BE2C (cell line): Measurements from ENCODE around the gene VWF.

Source experiments
- DNase-seq: peaks from one replicate; pipeline ENCODE4 v3.0.0-alpha.2; 2020
- H3K27me3 ChIP-seq: fragments of 250-450 bp; sonication (Bioruptor Pico); 2 replicates; pipeline ENCODE4 v1.5.1; 2020; ENCODE audit warnings: mild to moderate bottlenecking
- H3K36me3 ChIP-seq: fragments of 250-450 bp; sonication (Bioruptor Pico); 2 replicates; pipeline ENCODE4 v1.5.1; 2020; ENCODE audit warnings: mild to moderate bottlenecking
- H3K4me1 ChIP-seq: fragments of 250-450 bp; sonication (Bioruptor Pico); 2 replicates; pipeline ENCODE4 v1.5.1; 2020
- H3K4me3 ChIP-seq: 2 replicates; pipeline ENCODE4 v1.5.1; 2011; ENCODE audit warnings: low read depth, low read length
- H3K9me3 ChIP-seq: fragments of 250-450 bp; sonication (Bioruptor Pico); 2 replicates; pipeline ENCODE4 v1.5.1; 2020
- TF ChIP-seq, protein P1 (sequence below): IDR thresholded peaks from 2 replicates; pipeline ENCODE4 v1.5.1; 2012; ENCODE audit warnings: mild to moderate bottlenecking, low read depth, low read length

VWF gene

DNA sequence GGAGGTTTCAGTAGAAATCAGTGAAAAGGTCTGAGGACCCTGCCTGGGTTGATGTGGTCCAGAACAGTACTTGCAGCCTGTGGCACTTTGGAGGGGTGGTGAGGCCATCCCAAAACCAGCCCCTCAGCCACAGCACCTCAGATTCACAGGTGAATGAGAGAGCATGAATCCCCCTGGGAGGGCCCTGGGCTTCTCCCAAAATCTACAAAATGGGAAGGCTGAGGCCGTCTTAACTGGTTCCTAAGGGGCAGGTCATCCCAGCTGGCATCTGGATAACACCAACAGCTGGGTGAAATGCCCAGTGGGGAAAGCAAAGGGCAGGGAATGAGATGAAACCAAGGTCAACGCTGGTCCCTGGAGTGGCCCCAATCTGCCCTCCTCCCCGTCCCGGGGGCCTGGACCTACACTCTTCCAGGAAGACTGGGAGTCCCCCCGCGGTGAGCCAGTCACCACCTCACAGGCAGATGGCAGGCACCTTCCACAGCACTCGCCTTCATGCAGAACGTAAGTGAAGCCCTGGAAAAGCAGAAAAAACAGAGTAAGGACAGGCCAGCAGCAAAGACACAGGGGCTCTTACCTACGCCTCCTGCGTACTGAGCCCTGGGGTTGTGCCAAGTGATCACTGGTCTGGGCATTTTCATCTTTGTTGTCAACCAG is 153.1 kb downstream of the VWF start:
- H3K4me1 ChIP-seq: no peaks in the 10 kb centered on the region
- TF ChIP-seq, protein P1, sequence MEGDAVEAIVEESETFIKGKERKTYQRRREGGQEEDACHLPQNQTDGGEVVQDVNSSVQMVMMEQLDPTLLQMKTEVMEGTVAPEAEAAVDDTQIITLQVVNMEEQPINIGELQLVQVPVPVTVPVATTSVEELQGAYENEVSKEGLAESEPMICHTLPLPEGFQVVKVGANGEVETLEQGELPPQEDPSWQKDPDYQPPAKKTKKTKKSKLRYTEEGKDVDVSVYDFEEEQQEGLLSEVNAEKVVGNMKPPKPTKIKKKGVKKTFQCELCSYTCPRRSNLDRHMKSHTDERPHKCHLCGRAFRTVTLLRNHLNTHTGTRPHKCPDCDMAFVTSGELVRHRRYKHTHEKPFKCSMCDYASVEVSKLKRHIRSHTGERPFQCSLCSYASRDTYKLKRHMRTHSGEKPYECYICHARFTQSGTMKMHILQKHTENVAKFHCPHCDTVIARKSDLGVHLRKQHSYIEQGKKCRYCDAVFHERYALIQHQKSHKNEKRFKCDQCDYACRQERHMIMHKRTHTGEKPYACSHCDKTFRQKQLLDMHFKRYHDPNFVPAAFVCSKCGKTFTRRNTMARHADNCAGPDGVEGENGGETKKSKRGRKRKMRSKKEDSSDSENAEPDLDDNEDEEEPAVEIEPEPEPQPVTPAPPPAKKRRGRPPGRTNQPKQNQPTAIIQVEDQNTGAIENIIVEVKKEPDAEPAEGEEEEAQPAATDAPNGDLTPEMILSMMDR: no peak
- no peak for DNase-seq
- no peaks in the 10 kb centered on the region for H3K36me3 ChIP-seq
- no peaks in the 10 kb centered on the region for H3K9me3 ChIP-seq
- H3K27me3 ChIP-seq: peaks cover 68% of the 10 kb centered on the region
- H3K4me3 ChIP-seq: no peak overlapping the region

DNA sequence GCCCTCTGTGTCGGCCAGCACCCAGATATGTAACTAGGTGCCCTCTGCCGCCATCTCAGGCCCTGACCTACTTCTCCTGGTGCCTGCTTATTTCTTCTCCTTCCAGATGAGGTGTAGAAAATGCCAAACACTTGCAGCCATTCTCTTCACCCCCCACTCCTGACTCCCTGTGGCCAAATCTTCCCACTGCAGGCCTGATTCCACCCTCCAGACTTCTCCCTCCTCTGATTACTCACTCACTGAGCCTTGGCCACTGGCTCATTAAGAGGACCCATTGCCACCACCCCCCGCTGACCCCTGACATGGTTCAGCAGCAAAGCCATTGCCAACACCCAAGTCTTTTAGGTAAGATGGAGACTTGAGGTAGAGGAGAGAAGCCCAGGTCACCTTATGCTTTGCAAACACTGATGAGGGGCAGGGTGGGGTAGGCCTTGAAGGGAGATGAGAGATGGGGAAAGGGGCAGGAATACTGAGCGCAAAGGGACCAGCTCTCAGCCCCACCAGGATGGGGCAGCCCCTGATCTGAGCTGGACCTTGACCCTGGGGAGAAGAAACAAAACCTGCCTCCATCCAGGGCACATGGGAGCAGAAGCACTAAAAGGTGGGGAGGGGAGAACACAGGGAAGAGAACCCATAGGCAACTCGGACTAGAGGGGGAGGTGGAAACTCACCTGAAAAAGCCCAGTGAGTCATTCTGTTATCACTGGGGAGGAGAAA is 154.3 kb downstream of the VWF start:
- H3K36me3 ChIP-seq: no peaks in the 10 kb centered on the region
- TF ChIP-seq, protein P1: peak; percentile 17; the same call in 1 of the 2 replicates
- no peak for DNase-seq
- H3K9me3 ChIP-seq: no peaks in the 10 kb centered on the region
- H3K27me3 ChIP-seq: peaks cover 56% of the 10 kb centered on the region
- H3K4me1 ChIP-seq: no peaks in the 10 kb centered on the region
- H3K4me3 ChIP-seq: no peak overlapping the region

DNA sequence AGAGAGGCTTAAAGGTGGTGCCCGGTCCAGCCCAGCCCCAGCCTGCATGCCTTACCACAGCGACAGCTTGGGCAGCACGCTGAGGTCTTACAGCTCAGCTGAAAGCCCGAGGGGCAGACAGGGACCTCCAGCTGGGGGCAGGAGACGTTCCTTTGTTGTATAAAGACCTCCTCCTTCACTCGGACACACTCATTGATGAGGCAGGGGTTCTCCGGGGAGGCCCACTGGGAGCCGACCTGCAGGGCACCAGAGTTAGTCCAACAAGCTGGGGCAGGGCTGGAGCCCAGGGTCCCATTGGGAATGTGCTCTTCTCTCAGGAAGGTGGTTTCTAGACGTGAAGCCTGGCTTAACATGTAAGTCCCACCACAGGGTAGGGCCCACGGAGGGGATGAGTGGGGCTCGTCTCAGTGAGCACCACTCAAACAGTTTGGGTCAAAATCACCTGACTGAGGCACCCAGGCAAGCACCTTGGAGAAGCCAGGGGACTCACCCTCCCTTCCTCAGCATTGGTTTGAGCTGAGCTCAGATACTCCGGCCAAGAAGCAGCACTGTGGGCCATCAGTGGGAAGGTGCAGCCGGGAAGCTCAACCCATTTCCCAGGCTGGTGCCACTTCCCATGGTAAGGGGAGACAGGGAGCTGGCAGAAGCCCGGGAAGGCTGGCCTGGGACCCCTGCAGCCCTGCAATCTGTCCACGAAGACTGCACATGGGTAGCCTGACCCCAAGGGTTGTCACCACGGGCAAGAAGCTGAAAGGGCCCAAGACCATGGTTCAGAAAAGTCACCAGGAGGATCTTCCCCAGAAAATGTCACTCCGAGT is 155.1 kb downstream of the VWF start:
- Histone ChIP-seq H3K36me3 (no peaks in the 10 kb centered on the region), H3K27me3 (peaks cover 48% of the 10 kb centered on the region), H3K9me3 (no peaks in the 10 kb centered on the region), H3K4me3 (no peak overlapping the region), H3K4me1 (no peaks in the 10 kb centered on the region)
- no peak for DNase-seq
- TF ChIP-seq, protein P1: no peak

DNA sequence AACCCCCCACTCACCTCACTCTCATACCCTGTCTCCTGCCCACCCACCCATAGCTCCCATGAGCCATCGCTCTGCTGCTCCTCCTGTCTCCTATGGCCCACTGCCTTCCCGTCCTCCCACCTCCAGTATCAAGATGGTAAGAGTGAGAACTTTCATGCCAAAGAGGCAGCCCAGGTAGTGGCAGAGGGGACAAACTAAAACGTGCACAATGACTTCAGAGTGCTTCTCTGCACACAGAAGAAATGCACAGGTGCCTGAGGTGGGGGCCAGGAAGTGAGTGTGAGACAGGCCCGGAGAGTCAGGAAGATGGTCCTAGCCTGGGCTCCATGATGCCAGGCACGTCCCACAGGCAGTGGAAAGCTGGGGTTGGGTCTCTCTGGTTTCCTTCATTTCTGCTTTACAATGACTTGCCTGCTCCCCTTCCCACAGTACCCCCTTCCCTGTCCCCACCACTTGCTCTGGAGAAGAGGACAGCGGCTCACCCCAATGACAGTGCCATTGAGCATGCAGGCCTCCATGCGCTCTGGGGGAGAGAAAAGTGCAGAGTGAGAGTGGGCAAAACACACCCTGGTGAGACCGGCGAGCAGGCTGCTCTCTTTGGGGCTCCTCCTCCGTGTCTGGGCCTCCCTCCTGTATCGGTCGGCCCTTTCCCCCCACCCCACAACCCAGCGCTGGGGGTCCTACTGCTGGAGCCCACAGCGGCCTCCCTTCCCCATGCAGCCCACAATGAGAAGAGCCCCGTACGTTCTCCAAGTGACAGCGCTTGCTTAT is 156.6 kb downstream of the VWF start:
- peaks cover 33% of the 10 kb centered on the region for H3K27me3 ChIP-seq
- no peaks in the 10 kb centered on the region for H3K9me3 ChIP-seq
- DNase-seq: no peak
- H3K4me1 ChIP-seq: no peaks in the 10 kb centered on the region
- no peak overlapping the region for H3K4me3 ChIP-seq
- H3K36me3 ChIP-seq: no peaks in the 10 kb centered on the region
- TF ChIP-seq, protein P1: no peak

DNA sequence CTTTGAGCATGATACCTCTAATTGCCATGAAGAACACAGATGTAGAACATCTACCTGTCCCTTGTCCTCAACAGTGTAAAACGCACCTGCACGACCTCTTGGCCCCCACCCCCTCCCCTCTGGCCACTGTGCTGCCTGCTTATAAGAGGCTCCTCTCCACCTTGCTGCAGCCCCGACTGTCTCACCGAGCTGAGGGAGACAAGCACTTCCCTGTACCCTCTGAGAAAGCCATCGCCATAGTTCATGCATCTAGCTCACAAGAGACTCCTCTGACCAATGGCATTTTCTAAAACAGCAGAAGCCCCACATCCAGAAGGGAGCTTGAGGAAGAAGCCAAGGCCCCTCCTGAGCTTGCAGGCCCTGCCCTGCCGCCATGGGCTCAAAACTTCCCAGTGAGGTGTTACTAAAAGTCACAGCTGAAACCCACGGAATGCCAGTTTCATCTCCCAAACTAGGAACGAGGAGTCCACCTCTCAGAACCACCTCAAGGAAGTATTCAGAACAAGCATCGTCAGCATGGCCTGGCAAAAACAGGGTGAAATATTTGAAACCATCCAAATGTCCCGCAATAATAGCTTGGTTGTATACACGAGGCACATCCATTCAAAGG is 157.9 kb downstream of the VWF start:
- H3K9me3 ChIP-seq: no peaks in the 10 kb centered on the region
- no peaks in the 10 kb centered on the region for H3K4me1 ChIP-seq
- TF ChIP-seq, protein P1: no peak
- H3K36me3 ChIP-seq: no peaks in the 10 kb centered on the region
- no peak for DNase-seq
- peaks cover 20% of the 10 kb centered on the region for H3K27me3 ChIP-seq
- no peak overlapping the region for H3K4me3 ChIP-seq
